HG02938 (cell line): ENCODE measurements around the gene TMEM175.

Experiments used
- ATAC-seq: cut with Tn5 transposase; IDR thresholded peaks from one replicate; pipeline ENCODE4 v1.9.1; 2021; ENCODE audit warnings: mild to moderate bottlenecking, moderate library complexity; ENCODE audit not compliant: unreplicated experiment

Gene TMEM175

GRCh38 chr4:898869-899555 is 33.2 kb upstream of the TMEM175 start:
- ATAC-seq, result no peak

GRCh38 chr4:899556-899906 is 32.7 kb upstream of the TMEM175 start:
- no peak for ATAC-seq

GRCh38 chr4:900073-900472 is 32.2 kb upstream of the TMEM175 start:
- ATAC-seq, result no peak

GRCh38 chr4:900721-901120 is 31.5 kb upstream of the TMEM175 start:
- no peak for ATAC-seq

- ATAC-seq, result no peak
Observed at GRCh38 chr4:901192-901910, 30.9 kb upstream of the TMEM175 start.

GRCh38 chr4:903066-904046 is 28.9 kb upstream of the TMEM175 start:
- no peak for ATAC-seq

- ATAC-seq, result no peak
Observed at GRCh38 chr4:905485-906338, 26.5 kb upstream of the TMEM175 start.

GRCh38 chr4:906339-907102 is 25.7 kb upstream of the TMEM175 start:
- no peak for ATAC-seq

GRCh38 chr4:907103-907400 is 25.2 kb upstream of the TMEM175 start:
- no peak for ATAC-seq

GRCh38 chr4:907691-908425 is 24.4 kb upstream of the TMEM175 start:
- ATAC-seq, result no peak

GRCh38 chr4:909131-909571 is 23.1 kb upstream of the TMEM175 start:
- no peak for ATAC-seq

- ATAC-seq, result no peak
Observed at GRCh38 chr4:909821-910220, 22.4 kb upstream of the TMEM175 start.

- ATAC-seq, result no peak
Observed at GRCh38 chr4:910366-911091, 21.7 kb upstream of the TMEM175 start.

- no peak for ATAC-seq
Observed at GRCh38 chr4:911221-911751, 21.0 kb upstream of the TMEM175 start.

- no peak for ATAC-seq
Observed at GRCh38 chr4:911871-912490, 20.3 kb upstream of the TMEM175 start.

GRCh38 chr4:912548-913279 is 19.5 kb upstream of the TMEM175 start:
- ATAC-seq, result no peak

- ATAC-seq, result no peak
Observed at GRCh38 chr4:913280-913618, 19.0 kb upstream of the TMEM175 start.
